ENCODE results near the gene PLEKHG3.

The PLEKHG3 gene

GRCh38 chr14:64707661-64708060 lies 3.4 kb downstream of the PLEKHG3 start:
- DNase-seq (ENCODE audit: low spot score) = peak; percentile 23

GRCh38 chr14:64708148-64709004 lies 4.2 kb downstream of the PLEKHG3 start:
- peak; percentile 60 for DNase-seq (ENCODE audit: low spot score)

GRCh38 chr14:64709126-64709525 lies 4.9 kb downstream of the PLEKHG3 start:
- peak; percentile 25 for DNase-seq (ENCODE audit: low spot score)

- DNase-seq (ENCODE audit: low spot score) = peak; percentile 4
Observed at GRCh38 chr14:64711039-64711438, 6.8 kb downstream of the PLEKHG3 start.

GRCh38 chr14:64713677-64714076 lies 9.5 kb downstream of the PLEKHG3 start:
- no peak for DNase-seq (ENCODE audit: low spot score)

GRCh38 chr14:64714432-64715025 lies 10.3 kb downstream of the PLEKHG3 start:
- peak; percentile 9 for DNase-seq (ENCODE audit: low spot score)

- no peak for DNase-seq (ENCODE audit: low spot score)
Observed at GRCh38 chr14:64715146-64715627, 11.0 kb downstream of the PLEKHG3 start.

GRCh38 chr14:64715628-64716412 lies 11.6 kb downstream of the PLEKHG3 start:
- no peak for DNase-seq (ENCODE audit: low spot score)

- DNase-seq (ENCODE audit: low spot score) = no peak
Observed at GRCh38 chr14:64717870-64718269, 13.6 kb downstream of the PLEKHG3 start.

GRCh38 chr14:64718762-64719161 lies 14.5 kb downstream of the PLEKHG3 start:
- no peak for DNase-seq (ENCODE audit: low spot score)

- no peak for DNase-seq (ENCODE audit: low spot score)
Observed at GRCh38 chr14:64719601-64720000, 15.4 kb downstream of the PLEKHG3 start.

- no peak for DNase-seq (ENCODE audit: low spot score)
Observed at GRCh38 chr14:64720131-64720576, 15.9 kb downstream of the PLEKHG3 start.

GRCh38 chr14:64721391-64721791 lies 17.2 kb downstream of the PLEKHG3 start:
- no peak for DNase-seq (ENCODE audit: low spot score)

GRCh38 chr14:64721899-64722298 lies 17.7 kb downstream of the PLEKHG3 start:
- DNase-seq (ENCODE audit: low spot score) = no peak

GRCh38 chr14:64722842-64723447 lies 18.7 kb downstream of the PLEKHG3 start:
- DNase-seq (ENCODE audit: low spot score) = no peak

GRCh38 chr14:64723691-64724577 lies 19.7 kb downstream of the PLEKHG3 start:
- no peak for DNase-seq (ENCODE audit: low spot score)

GRCh38 chr14:64724578-64724930 lies 20.3 kb downstream of the PLEKHG3 start:
- no peak for DNase-seq (ENCODE audit: low spot score)

- no peak for DNase-seq (ENCODE audit: low spot score)
Observed at GRCh38 chr14:64725261-64725815, 21.1 kb downstream of the PLEKHG3 start.

GRCh38 chr14:64725879-64726584 lies 21.8 kb downstream of the PLEKHG3 start:
- DNase-seq (ENCODE audit: low spot score) = no peak

- no peak for DNase-seq (ENCODE audit: low spot score)
Observed at GRCh38 chr14:64726585-64726890, 22.3 kb downstream of the PLEKHG3 start.
